Measurements from ENCODE around the gene TOP2B. TPM values are rescaled to one million over a fixed set of nuclear protein-coding genes. Genes with fewer than 3 reads are reported as not detected.

Gene TOP2B
- total RNA-seq, 1 experiment from 2014 or later = 181 TPM

DNA sequence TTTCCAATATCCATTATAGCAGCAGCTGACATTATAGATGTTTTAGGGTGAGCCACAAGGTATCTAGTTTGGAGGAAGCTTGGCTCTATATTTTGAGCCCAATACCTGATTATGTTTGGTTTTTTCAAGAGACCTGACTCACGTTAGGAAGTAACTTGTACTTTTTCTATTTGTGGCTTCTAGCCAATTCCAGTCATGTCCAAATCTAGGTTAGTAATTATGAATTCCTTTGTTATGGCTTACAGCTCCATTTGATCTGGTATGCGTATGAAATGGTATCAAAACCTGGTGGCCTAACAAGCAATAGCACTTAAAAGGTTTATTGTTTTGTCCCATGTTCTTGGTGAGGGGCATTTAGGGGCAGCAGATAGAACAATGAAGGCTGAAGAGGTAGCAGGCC, 115.9 kb downstream of the TOP2B start:
- Histone ChIP-seq H3K79me2 (ENCODE audit: insufficient read depth, low read length) (no peaks in the 10 kb centered on the region), H4K20me1 (ENCODE audit: control insufficient read depth, insufficient read depth, insufficient read length) (no peaks in the 10 kb centered on the region), H3K79me1 (ENCODE audit: insufficient read depth, low read depth, low read length, poor library complexity, severe bottlenecking) (no peaks in the 10 kb centered on the region), H3K23ac (ENCODE audit: insufficient read length, low read depth, low read length) (no peak overlapping the region), H3K4ac (ENCODE audit: low read depth, low read length) (no peak overlapping the region), H3K18ac (ENCODE audit: insufficient read length, low read depth, low read length) (no peak overlapping the region), H4K5ac (ENCODE audit: insufficient read length, low read depth, low read length) (no peak overlapping the region), H2BK120ac (ENCODE audit: low read depth, low read length, poor library complexity, severe bottlenecking) (no peak overlapping the region), H2AFZ (ENCODE audit: low read length) (no peak overlapping the region), H3K4me1 (ENCODE audit: insufficient read depth, low read length) (no peaks in the 10 kb centered on the region), H4K91ac (ENCODE audit: insufficient read length, low read depth, low read length) (no peak overlapping the region), H2BK15ac (ENCODE audit: low read depth, low read length) (no peak overlapping the region), H4K8ac (replicated peaks; ENCODE audit: insufficient read length, low read depth, low read length) (no peak overlapping the region), H3K23me2 (ENCODE audit: insufficient read length, low read depth, low read length, poor library complexity, severe bottlenecking) (no peaks in the 10 kb centered on the region), H2BK5ac (ENCODE audit: insufficient read length, low read length) (no peak overlapping the region), H2AK5ac (ENCODE audit: insufficient read length, low read length) (no peak overlapping the region), H3K27ac (ENCODE audit: insufficient read length, low read depth, low read length) (no peak overlapping the region), H3K9me3 (ENCODE audit: control insufficient read depth, low read depth, low read length) (no peaks in the 10 kb centered on the region), H2BK20ac (ENCODE audit: low read depth, low read length, poor library complexity, severe bottlenecking) (no peak overlapping the region), H3K27me3 (ENCODE audit: insufficient read depth, low read length) (no peaks in the 10 kb centered on the region; the same call in 1 of the 2 replicates), H3K9ac (ENCODE audit: extremely low read depth, insufficient read length, low read length) (no peak overlapping the region), H3T11ph (ENCODE audit: low read length) (no peak overlapping the region), H3K56ac (ENCODE audit: insufficient read length, low read depth, low read length) (no peak overlapping the region), H3K4me2 (ENCODE audit: insufficient read depth, insufficient read length, low read length) (no peak overlapping the region), H3K14ac (ENCODE audit: insufficient read depth, low read length) (no peak overlapping the region), H2BK12ac (ENCODE audit: insufficient read length, low read depth, low read length) (no peak overlapping the region)
- H3K27me3 Mint-ChIP-seq (ENCODE audit: low read depth) = no peaks in the 10 kb centered on the region
- H3K4me1 Mint-ChIP-seq = peaks cover 2 to 4% of the 10 kb centered on the region in 2 experiments
- peaks cover 0 to 2% of the 10 kb centered on the region in 2 experiments; a peak in 1 of 5 replicates for H3K9me3 Mint-ChIP-seq
- H3K4me3 Mint-ChIP-seq = no peak overlapping the region
- H3K27ac Mint-ChIP-seq = no peak overlapping the region
- TF ChIP-seq CTCF (conservative IDR thresholded peaks at IDR 0.05) = no peak
- H3K36me3 Mint-ChIP-seq (ENCODE audit: insufficient read depth in 1 of 3, low read depth in 3 of 3) = no peaks in the 10 kb centered on the region
- DNase-seq = no peak
- no CpG with 5 or more reads among the region's 2 CpGs for WGBS (ENCODE audit: extremely low coverage, insufficient read length, low lambda C conversion rate)
